Peyer's patch (tissue), 4 donors: ENCODE data around the gene PACS1. TPM values are rescaled to one million over a fixed set of nuclear protein-coding genes. Genes with fewer than 3 reads are reported as not detected.
A peak's percentile ranks its signal among the peaks of the same experiment; 100 is the strongest.

Experiments used
- DNase-seq, 3 donors: peaks; one replicate each; pipeline ENCODE4 v3.0.0-alpha.2; 2017 to 2019
- H3K27ac ChIP-seq, 4 donors: fragments of 200-600 bp; sonication (generic); one replicate each; pipeline ENCODE4 v1.5.1; 2016 to 2019
- H3K27me3 ChIP-seq, 2 donors: fragments of 200-600 bp; sonication (generic); one replicate each; pipeline ENCODE4 v1.5.1; 2019
- H3K36me3 ChIP-seq, 3 donors: fragments of 200-600 bp; sonication (generic); one replicate each; pipeline ENCODE4 v1.5.1; 2016 to 2019
- H3K4me1 ChIP-seq, 4 donors: fragments of 200-600 bp; sonication (generic); one replicate each; pipeline ENCODE4 v1.5.1; 2016 to 2019
- H3K4me3 ChIP-seq, 4 donors: fragments of 200-600 bp; sonication (generic); 1 replicate in 3 of 4; 2 replicates in 1 of 4; pipeline ENCODE4 v1.5.1; 2016 to 2019; ENCODE audit warnings: mild to moderate bottlenecking in 1 of 4
- H3K9me3 ChIP-seq, 4 donors: fragments of 200-600 bp; sonication (generic); one replicate each; pipeline ENCODE4 v1.5.1; 2016 to 2019; ENCODE audit warnings: mild to moderate bottlenecking in 1 of 4
- POLR2A ChIP-seq, 2 donors: fragments of 450-650 bp; IDR thresholded peaks; one replicate each; pipeline ENCODE4 v1.5.1; 2017; ENCODE audit warnings: antibody characterized with exemption in 2 of 2, mild to moderate bottlenecking in 2 of 2, moderate library complexity in 2 of 2
- total RNA-seq, 4 donors: library from RNA; depleted of rRNA; stranded (reverse); fragments of >200 nt; gene quantifications; one replicate each; pipeline ENCODE4 v1.1.0, GENCODE V29; 2016
- TF ChIP-seq, protein P1 (sequence below), 6 experiments: fragments of 450-650 bp in 4 of 6; fragments of 200-600 bp in 2 of 6; sonication (generic) in 1 of 6; IDR thresholded peaks; one replicate each; pipeline ENCODE4 v1.5.1; 2017 to 2019; ENCODE audit warnings: antibody characterized with exemption in 6 of 6, mild to moderate bottlenecking in 3 of 6, moderate library complexity in 1 of 6

The PACS1 gene
- total RNA-seq, 4 donors from 2014 or later: 10.3 to 52.0 (median 22.3) TPM

DNA sequence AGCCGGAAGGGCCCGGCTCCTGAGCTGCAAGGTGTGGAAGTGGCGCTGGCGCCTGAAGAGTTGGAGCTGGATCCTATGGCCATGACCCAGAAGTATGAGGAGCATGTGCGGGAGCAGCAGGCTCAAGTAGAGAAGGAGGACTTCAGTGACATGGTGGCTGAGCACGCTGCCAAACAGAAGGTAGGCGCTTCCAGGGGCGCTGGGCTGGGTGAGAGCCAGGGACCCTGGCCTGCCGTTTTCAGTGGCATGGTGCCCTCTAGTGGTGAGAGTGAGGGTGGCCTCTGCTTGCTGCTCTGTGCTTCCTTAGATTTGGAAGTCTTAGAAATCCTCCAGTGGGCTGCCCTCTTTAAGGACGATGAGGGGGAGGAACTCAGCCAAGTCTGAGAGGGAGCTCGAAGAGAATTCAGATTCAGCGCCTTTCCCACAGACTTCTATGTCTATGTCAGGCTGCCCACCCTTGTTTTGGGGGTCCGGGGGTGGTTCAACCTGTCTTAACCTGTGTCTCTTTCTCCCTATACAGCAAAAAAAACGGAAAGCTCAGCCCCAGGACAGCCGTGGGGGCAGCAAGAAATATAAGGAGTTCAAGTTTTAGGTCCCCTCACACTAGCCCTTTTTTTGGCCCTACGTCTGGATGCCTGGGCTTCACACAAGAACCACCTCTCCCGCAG, 1.8 kb upstream of the PACS1 start:
- peak; percentile 73 to 87 (median 76) for DNase-seq
- peaks cover 0 to 30% (median 5%) of the 10 kb centered on the region in 4 donors for H3K4me1 ChIP-seq
- H3K27ac ChIP-seq: peak overlapping the region; percentile 5 to 97 (median 89)
- no peak overlapping the region for H3K4me3 ChIP-seq
- H3K36me3 ChIP-seq: peaks cover 0 to 60% (median 0%) of the 10 kb centered on the region in 3 donors
- TF ChIP-seq POLR2A (IDR thresholded peaks at IDR 0.05): no peak
- TF ChIP-seq, protein P1, sequence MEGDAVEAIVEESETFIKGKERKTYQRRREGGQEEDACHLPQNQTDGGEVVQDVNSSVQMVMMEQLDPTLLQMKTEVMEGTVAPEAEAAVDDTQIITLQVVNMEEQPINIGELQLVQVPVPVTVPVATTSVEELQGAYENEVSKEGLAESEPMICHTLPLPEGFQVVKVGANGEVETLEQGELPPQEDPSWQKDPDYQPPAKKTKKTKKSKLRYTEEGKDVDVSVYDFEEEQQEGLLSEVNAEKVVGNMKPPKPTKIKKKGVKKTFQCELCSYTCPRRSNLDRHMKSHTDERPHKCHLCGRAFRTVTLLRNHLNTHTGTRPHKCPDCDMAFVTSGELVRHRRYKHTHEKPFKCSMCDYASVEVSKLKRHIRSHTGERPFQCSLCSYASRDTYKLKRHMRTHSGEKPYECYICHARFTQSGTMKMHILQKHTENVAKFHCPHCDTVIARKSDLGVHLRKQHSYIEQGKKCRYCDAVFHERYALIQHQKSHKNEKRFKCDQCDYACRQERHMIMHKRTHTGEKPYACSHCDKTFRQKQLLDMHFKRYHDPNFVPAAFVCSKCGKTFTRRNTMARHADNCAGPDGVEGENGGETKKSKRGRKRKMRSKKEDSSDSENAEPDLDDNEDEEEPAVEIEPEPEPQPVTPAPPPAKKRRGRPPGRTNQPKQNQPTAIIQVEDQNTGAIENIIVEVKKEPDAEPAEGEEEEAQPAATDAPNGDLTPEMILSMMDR (IDR thresholded peaks at IDR 0.05): peak; percentile 74 to 91 (median 82)
- no peaks in the 10 kb centered on the region for H3K27me3 ChIP-seq
- no peaks in the 10 kb centered on the region for H3K9me3 ChIP-seq

DNA sequence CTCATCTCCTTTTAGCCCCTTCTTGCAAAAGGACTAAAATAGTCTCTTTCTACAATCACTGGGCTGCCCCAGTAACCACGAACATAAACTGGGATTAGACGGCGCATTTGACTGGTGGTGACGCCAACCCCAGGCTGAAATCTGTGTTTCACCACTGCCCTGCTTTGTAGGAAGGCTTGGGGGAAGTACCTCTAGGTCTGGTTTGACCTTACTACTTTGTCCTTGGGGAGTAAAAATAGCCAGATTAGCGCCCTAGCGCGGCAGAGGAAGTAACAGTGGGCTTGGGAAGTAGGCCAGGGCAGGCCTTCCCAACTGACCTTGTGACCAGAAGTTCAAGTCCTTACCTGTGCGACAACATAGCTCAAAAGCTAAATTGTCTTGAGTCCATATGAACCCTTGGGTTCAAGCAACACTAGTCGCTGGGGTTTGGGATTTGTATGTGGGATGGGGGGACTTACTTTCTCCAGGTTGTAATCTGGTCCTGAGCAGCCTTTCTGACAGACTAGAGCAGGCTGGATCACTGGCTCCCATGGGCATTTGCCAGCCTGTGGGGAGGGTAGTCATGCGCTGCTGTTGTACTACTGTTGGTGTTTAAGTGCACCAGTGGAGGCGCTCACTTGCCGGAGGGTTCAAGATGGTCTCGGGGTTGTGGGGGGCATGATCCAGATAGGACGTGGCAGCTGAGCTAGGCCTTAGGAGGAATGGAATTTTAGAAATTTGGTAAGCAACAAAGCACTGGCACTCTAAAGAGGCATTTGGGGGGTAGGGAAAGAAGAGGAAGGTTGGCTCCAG, 953 bp upstream of the PACS1 start:
- Histone ChIP-seq H3K27ac (peak overlapping the region; percentile 88 to 97 (median 90)), H3K4me1 (peaks cover 0 to 30% (median 5%) of the 10 kb centered on the region in 4 donors), H3K4me3 (peak overlapping the region; percentile 81 to 98 (median 96)), H3K27me3 (no peaks in the 10 kb centered on the region), H3K9me3 (no peaks in the 10 kb centered on the region), H3K36me3 (peaks cover 0 to 51% (median 0%) of the 10 kb centered on the region in 3 donors)
- peak in 2 of 3 donors; percentile 65 to 68 for DNase-seq
- no peak for TF ChIP-seq POLR2A (IDR thresholded peaks at IDR 0.05)
- TF ChIP-seq, protein P1 (IDR thresholded peaks at IDR 0.05): peak in 1 of 6 experiments; percentile 1

DNA sequence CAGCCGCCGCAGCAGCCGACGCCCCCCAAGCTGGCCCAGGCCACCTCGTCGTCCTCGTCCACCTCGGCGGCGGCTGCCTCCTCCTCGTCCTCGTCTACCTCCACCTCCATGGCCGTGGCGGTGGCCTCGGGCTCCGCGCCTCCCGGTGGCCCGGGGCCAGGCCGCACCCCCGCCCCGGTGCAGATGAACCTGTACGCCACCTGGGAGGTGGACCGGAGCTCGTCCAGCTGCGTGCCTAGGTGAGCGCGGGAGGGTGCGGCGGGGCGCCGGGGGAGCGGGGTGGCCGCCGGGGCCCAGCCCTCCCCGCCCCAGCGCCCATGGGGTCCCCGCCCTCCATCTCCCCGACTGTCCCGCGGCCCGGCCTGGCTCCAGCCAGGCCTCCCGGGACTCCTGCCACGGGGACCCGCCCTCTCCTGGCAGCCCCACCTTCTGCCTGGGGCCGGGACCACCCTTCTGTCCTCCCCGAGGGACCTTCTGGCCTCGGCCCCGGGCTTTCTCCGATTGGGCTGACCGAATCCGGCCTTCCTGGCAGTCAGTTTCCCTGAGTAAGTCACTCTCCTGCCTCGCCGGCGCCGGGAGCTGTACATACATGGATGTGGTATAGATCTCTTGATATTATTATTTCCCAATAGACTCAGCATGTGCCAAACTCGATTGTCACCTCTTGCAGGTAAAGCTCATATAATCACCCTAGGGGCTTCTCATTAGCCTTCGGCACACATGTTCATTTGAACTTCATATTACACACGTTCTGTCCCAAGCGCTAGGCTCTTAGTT, 720 bp downstream of the PACS1 start:
- peak in 2 of 3 donors; percentile 60 to 70 for DNase-seq
- Histone ChIP-seq H3K27ac (peak overlapping the region; percentile 80 to 97 (median 88)), H3K36me3 (peaks cover 0 to 35% (median 0%) of the 10 kb centered on the region in 3 donors), H3K4me3 (peak overlapping the region; percentile 81 to 98 (median 96)), H3K27me3 (no peaks in the 10 kb centered on the region), H3K9me3 (no peaks in the 10 kb centered on the region), H3K4me1 (peaks cover 0 to 30% (median 5%) of the 10 kb centered on the region in 4 donors)
- TF ChIP-seq POLR2A (IDR thresholded peaks at IDR 0.05): no peak
- TF ChIP-seq, protein P1 (IDR thresholded peaks at IDR 0.05): no peak

DNA sequence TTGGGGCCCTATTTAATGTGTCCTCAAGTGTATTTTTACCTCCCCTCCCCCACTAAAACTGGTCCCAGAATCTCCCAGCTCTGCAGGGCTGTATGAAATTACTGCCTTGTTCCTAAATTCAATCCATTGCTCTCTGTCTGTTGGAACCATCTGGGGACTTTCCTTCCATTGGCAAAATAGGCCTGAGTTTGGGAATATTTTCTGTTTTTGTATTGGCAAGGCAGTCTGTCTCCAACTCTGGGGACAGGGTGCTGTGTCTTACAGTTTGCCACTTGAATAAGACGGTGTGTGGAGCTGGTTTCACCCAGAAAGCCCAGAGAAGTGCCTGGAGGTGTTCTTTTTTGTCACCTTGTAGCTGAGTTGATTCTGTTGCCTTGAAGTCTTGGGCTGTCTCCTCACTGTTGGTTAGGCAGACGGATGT, 1.3 kb downstream of the PACS1 start:
- Histone ChIP-seq H3K4me1 (peaks cover 0 to 30% (median 5%) of the 10 kb centered on the region in 4 donors), H3K4me3 (peak overlapping the region; percentile 81 to 98 (median 96)), H3K36me3 (peaks cover 0 to 29% (median 0%) of the 10 kb centered on the region in 3 donors), H3K27me3 (no peaks in the 10 kb centered on the region), H3K27ac (peak overlapping the region; percentile 80 to 97 (median 88)), H3K9me3 (no peaks in the 10 kb centered on the region)
- DNase-seq: no peak
- TF ChIP-seq POLR2A (IDR thresholded peaks at IDR 0.05): no peak
- TF ChIP-seq, protein P1 (IDR thresholded peaks at IDR 0.05): no peak

DNA sequence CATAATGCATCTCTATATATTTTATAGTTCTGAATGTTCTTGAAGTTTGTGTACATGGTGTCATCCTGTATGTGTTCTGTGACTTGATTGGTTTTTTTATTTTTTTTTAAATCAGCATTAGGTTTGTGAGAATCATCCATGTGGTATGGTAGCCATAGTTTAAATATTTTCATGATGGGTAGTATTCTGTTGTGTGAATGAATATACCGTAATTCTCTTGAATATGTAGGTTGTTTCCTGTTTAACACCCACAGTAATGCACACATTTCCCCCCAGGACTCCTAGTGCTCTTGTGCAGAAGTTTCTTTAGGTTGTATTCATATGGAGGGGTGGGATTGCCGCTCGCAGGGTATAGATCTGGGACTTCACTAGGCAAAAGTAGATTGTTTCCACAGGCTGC, 2.0 kb downstream of the PACS1 start:
- TF ChIP-seq, protein P1 (IDR thresholded peaks at IDR 0.05): no peak
- TF ChIP-seq POLR2A (IDR thresholded peaks at IDR 0.05): no peak
- Histone ChIP-seq H3K36me3 (peaks cover 0 to 22% (median 0%) of the 10 kb centered on the region in 3 donors), H3K4me1 (peaks cover 0 to 30% (median 5%) of the 10 kb centered on the region in 4 donors), H3K4me3 (no peak overlapping the region), H3K27ac (peak overlapping the region in 1 of 4 donors; percentile 97), H3K9me3 (no peaks in the 10 kb centered on the region), H3K27me3 (no peaks in the 10 kb centered on the region)
- DNase-seq: no peak
